Bone marrow (tissue), 2 donors: ENCODE results near the gene SLMAP.

Experiments
- DNase-seq, 2 donors: peaks; one replicate each; lab custom pipeline; 2025; lab: John Stamatoyannopoulos, UW

The SLMAP gene

DNA sequence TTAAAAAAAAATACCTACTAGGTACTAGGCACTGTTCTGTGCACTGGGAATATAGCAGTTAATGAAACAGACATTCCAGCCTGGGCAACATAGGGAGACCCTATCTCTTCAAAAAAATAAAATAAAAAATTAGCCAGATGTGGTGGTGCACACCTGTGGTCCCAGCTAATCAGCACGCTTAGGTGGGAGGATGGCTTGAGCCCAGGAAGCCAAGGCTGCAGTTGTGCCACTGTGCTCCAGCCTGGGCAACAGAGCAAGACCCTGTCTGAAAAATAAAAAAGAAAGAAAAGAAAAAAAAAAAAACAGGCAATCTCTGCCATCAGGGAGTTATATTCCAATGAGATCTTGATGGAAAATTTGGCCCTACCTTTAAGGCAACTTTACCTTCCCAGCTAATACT, 137.0 kb downstream of the SLMAP start:
- no peak for DNase-seq

- DNase-seq, result no peak
Measured at GRCh38 chr3:57893668-57894067, 137.6 kb downstream of the SLMAP start.

DNA sequence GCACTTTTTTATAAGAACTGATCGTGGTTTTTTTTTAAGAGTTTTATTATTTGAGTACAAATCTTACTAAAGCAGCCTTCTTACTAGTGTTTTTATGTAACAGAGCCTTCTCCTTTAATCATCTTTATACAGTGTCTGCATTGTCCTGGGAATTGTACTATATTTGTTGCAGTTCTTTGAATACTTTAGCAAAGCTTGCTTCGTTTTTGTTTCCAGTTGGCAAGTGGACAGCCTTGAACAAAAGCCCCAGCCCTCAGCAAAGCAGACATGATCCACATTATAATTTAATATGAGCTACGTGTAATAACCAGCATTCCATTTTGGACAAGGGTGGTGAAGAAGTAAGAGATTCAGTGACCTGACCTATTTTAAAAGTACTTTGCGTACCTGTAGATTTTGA, 139.9 kb downstream of the SLMAP start:
- DNase-seq, result no peak

DNA sequence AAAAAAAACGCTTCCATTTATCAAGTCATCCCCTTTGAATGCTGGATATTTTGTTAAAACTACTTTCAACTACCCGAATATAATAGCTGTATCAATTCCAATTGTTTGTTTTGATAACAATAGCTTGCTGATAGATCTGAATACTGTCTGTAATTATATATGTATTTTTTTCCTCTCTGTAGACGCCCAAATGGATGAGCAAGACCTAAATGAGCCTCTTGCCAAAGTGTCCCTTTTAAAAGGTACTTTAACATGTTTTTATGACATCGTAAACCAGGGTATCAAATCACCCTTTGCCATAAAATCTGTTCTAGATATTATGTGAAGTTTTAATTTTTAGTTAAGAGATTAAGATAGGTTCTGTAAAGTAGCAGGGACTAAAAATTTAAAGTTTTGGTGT, 140.6 kb downstream of the SLMAP start:
- no peak for DNase-seq

- no peak for DNase-seq
Measured at GRCh38 chr3:57900786-57901185, 144.7 kb downstream of the SLMAP start.

- DNase-seq, result no peak
Measured at GRCh38 chr3:57903124-57903890, 147.2 kb downstream of the SLMAP start.

GRCh38 chr3:57910990-57911389, 154.9 kb downstream of the SLMAP start:
- DNase-seq, result peak in 1 of 2 donors; percentile 3

- no peak for DNase-seq
Measured at GRCh38 chr3:57911593-57911992, 155.5 kb downstream of the SLMAP start.

DNA sequence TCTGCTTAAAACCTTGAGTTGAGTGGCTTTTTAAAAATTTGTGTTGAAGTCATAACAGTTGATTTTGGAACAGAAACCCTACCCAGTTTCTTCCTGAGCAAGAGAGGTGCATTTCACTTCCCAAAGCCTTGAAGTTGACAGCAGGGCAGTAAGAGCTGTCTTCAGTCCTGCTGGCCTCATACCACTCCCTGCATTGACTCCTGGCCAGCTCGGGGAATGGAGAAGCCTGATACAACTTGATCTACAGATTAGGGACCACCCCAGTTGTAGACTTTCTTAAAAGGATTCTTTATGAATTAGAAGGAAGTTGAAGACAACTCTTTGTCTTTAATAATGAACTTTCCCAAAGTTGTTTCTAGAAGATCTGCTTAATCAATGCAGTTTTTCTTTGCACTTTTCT, 161.5 kb downstream of the SLMAP start:
- no peak for DNase-seq

DNA sequence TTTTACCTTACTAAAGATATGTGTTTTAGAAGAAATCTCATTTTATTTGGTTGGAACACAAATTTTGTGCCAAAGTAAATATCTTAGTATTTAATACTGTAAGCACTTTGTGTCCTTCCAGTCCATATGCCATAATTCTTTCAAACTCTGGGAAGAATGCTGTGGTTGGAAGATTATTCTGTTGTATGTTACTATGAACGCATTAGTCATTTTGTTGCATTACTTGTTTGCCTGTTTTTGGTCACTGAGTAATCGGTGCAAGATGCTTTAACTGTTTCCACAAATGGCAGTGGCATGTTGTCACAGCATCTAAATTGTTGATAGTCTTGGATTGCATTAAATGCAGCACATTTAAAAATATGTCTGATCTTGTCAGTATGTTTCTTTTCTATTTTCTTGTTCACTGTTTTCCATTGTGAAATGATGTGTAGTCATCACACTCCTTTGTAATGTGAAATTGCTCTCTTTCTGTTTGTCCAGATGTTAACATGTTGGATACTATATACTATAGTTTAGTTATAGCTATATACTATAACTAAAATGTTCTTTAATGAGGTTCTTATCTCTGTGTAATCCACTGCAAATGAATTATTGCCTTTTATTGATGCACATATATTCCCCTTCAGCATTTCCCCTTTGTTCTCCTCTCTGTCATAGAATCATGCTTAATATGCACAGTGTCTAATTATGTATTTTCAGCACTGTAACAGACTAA, 162.2 kb downstream of the SLMAP start:
- no peak for DNase-seq

DNA sequence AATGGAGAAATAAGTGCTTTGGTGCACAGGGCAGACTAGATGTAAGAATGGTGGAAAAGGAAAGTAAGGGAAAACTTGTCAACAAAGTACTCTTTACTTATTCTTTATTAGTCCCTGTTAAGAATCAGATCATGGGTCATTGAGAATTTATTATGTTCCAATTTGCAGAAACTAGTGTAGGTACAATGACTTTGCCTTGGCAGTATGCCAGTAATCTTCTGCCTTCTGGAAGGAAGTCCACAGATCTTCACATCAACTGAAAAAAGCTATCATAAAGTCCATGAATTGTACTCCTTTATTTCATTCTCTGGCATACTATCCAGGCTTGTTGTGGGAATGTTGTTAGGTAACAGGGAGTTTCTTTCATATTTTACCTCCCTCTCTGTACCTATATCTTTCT, 163.9 kb downstream of the SLMAP start:
- DNase-seq, result peak in 1 of 2 donors; percentile 47

GRCh38 chr3:57923101-57923500, 167.0 kb downstream of the SLMAP start:
- DNase-seq, result no peak

DNA sequence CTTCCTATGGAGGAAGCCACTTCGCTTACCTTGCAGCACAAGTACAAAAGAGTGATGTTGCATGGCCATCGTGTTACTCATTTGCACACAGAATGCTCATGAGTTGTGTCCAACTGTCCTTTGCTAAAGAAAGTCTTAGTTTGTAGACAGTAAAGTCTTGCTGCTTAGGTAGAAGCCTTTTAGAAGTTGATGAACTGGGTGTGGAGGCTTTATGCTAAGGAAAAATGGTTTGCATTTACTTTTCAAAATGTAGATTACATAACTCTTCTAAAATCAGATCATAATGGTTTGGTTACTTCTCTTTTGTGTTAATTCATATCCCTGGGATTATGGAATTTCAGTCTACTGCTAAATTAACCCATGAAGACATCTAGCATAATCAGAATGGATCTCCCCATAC, 167.6 kb downstream of the SLMAP start:
- DNase-seq, result no peak

- DNase-seq, result no peak
Measured at GRCh38 chr3:57927166-57927565, 171.1 kb downstream of the SLMAP start.

GRCh38 chr3:57927916-57928315, 171.8 kb downstream of the SLMAP start:
- no peak for DNase-seq

DNA sequence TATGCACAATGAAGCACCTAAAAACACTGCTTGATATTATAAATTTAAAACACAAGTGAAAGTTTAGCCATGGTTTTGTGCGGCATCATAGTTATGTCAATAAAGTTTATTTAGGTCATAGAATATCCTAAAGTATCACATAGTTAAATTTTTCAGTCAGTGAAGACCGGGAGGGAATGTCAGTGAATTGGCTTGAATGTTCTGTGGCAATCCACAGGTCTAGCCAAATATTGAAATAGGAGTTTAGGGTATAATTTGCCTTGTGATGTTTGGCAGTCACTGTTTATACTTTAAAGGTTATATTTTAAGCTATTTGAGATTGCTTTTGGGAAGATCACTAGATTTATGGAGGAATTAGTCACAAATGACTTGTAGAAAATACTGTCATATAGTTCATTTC, 172.4 kb downstream of the SLMAP start:
- DNase-seq, result no peak

GRCh38 chr3:57929988-57930387, 173.9 kb downstream of the SLMAP start:
- DNase-seq, result no peak

DNA sequence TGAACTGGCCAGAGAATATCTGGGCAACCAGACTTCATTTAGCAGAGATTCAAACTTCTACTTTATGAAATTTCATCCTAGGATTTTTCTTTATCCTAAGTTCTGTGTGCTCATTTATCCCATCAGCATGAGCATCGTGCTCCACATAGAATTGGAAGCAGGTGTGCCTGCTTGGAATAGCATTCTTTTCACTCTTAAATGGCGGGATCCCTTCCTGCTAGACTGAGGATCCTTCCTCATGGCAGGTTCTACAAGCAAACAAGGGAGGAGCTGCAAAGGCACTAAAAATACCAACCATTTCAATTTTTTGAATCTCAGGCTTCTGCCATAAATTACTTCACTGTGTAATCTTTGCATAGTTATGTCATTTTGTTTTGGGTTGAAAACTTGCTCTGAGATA, 177.5 kb downstream of the SLMAP start:
- DNase-seq, result no peak

- DNase-seq, result no peak
Measured at GRCh38 chr3:57934373-57934772, 178.3 kb downstream of the SLMAP start.

DNA sequence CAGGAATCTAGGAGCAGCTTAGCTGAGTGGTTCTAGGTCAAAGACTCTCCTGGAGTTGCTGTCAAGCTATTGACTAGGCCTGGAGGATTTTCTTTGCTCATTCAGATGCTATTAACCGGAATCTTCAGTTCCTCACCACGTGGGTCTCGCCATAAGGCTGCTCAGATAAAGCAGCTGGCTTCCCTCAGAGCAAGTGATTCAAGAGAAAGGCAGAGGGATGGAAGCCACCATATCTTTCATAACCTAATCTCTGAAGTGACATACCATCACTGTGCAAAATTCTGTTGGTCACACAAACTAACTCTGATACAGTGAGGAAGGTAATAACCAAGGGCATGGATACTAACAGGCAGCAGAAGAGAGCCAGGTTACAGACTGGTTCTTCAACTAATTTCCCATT, 179.4 kb downstream of the SLMAP start:
- DNase-seq, result no peak

DNA sequence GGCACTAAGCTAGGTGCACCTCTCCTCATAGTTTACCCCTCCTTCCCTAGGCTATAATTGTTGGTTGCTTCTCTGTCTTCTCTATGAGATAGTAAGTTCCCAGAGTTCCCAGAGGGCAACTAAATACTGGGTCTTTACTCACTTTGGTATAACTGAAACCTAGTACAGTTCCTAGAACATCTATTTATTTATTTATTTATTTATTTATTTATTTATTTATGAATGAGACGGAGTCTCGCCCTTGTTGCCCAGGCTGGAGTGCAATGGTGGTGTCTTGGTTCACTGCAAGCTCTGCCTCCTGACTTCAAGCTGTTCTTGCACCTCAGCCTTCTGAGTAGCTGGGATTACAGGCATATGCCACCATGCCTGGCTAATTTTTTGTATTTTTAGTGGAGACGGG, 181.0 kb downstream of the SLMAP start:
- DNase-seq, result no peak

DNA sequence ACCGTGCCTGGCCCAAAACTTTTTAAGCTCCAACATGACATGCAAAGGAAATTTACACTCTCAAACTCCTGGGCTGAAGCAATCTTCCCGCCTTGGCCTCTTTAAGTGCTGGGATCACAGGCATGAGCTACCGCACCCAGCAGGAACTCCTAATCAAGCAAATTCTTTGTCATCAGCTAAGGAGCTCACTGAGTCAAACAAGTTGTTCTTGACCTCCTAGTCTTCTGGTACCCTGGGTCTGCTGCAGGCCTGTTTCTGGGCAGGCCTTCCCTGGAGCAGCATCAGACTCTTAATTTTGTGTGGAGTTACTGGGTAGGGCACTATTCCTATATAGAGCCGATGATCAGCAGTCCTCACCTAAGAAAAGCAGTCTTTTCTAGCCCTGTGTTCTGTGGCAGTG, 183.7 kb downstream of the SLMAP start:
- DNase-seq, result no peak

DNA sequence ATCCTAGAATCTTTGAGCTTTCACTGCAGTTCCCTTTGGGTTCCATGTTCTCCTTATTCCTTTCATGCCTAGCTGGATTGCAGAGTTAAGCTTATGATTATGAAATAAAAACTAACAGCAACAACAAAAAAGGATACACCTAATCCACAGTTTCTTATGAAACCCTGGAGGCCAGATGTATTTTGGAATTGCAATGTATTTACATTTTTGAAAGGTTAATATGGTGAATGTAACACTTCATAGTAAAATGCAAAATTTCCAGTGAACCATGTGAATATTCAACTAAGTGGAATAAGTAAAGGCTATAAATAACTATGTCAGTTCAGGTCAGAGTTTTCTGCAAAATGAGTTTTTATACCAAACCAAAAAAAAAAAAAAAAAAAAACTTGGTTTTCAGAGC, 186.3 kb downstream of the SLMAP start:
- DNase-seq, result no peak

DNA sequence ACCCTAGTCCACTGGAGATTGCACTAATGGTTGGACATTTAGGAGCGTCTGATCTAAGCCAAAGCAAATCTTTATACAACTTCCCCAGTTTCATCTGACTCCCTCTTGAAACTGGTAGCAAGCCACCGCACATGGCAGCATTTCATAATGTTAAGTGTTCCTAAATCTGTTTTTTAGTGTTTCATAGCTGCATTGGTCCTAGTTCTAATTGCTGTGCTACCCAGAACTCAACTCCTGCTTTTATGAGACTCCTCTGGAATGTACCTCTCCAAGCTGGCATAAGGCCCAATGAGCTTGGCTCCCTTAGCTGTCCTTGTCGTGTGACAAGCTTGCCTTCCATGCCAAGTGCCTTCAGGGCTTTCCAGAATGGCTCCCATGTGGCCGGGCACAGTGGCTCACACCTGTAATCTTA, 186.8 kb downstream of the SLMAP start:
- no peak for DNase-seq
